Measurements from ENCODE around the gene PCP2.

Gene PCP2

GRCh38 chr19:7600721-7601120 lies 32.8 kb downstream of the PCP2 start:
- no peak for DNase-seq (ENCODE audit: low read depth in 2 of 3, low spot score in 2 of 3)

GRCh38 chr19:7598180-7598579 lies 35.3 kb downstream of the PCP2 start:
- no peak for DNase-seq (ENCODE audit: low read depth in 2 of 3, low spot score in 2 of 3)

GRCh38 chr19:7597689-7598088 lies 35.8 kb downstream of the PCP2 start:
- no peak for DNase-seq (ENCODE audit: low read depth in 2 of 3, low spot score in 2 of 3)

GRCh38 chr19:7596211-7596937 lies 37.1 kb downstream of the PCP2 start:
- no peak for DNase-seq (ENCODE audit: low read depth in 2 of 3, low spot score in 2 of 3)

- DNase-seq (ENCODE audit: low read depth in 2 of 3, low spot score in 2 of 3): peak in 1 of 3 experiments; percentile 27
Observed at GRCh38 chr19:7595466-7596133, 37.9 kb downstream of the PCP2 start, which contains the start of gene CAMSAP3. Gene CAMSAP3 (plus strand): TSS chr19:7595863. CDS start chr19:7596003, 140 bp downstream.

- DNase-seq (ENCODE audit: low read depth in 2 of 3, low spot score in 2 of 3): no peak
Observed at GRCh38 chr19:7590256-7590655, 43.3 kb downstream of the PCP2 start.

GRCh38 chr19:7589822-7590221 lies 43.7 kb downstream of the PCP2 start:
- no peak for DNase-seq (ENCODE audit: low read depth in 2 of 3, low spot score in 2 of 3)

- no peak for DNase-seq (ENCODE audit: low read depth in 2 of 3, low spot score in 2 of 3)
Observed at GRCh38 chr19:7582446-7582845, 51.1 kb downstream of the PCP2 start.
